Right forelimb (tissue), 1 donor: ENCODE measurements around the gene SGO1.
"Not testable (repeated sequence)": the region's sequence is repeated elsewhere in the genome, so short reads cannot be mapped to it uniquely, and the experiment has no call there.

ENCODE experiments used
- DNase-seq: peaks from one replicate; pipeline ENCODE4 v3.0.0-alpha.2; 2018

SGO1 gene

DNA sequence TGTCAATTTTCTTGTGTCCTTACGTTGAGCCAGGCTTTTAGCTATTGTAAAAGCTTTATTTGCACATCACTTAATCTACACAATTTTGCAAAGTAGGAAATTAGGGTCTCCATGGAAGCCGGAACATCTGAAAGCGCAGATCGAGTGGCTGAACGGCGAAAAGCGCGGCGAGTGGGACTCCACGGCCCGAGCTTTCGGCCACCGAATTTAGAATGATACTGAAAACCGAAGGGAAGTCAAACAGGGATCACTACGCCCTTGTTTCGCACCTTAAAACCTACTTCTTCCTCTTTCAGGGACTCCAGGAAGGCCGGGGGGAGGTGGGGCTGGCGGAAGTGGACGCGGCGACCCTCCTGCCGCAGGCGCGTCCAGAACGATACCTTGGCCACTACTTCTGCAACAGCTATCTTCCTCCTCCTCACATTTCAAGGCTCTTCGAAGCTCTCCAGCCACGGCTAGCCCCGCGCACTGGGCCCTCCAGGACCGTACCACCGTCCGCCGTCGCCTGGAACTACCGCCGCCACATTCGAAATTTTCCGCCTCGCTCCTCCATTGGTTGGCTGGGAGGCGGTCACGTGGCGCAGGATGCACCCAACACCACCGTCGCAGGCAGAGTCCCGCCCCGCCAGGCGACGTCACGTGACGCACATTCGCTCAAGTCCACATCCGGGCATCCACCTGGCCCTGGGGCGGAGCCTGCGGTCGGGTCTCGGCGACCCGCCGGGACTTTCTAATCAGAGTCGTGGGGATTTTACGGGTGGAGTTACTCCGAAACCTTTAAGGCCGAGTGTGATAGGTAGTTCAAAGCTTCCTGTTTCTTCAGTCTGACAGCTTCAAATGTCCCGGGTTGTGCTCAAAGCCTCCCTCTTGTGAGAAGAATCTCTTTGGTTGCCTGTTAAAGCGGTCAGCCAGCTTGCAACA lies at the start of gene SGO1:
TSS of gene SGO1 (minus strand) at position 528 of the 921 bp plus-strand sequence. CDS start 2,179 bp downstream, outside the sequence.
- peak; percentile 99 for DNase-seq

DNA sequence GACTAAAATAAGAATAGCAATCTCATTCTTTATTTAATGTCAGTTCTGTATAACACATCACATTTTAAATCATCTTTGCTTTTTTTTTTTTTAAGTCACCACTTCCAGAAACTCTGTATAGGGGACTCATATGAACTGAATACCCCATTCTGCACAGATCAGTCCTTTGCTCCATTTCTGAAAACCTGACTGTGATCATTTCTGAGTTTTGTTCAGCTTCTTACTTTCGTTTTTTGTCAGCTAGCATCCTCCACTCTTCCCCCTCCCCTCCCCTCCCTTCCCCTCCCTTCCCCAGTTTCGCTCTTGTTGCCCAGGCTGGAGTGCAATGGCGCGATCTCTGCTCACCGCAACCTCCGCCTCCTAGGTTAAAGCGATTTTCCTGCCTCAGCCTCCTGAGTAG lies 49.8 kb upstream of the SGO1 start:
- no peak for DNase-seq

DNA sequence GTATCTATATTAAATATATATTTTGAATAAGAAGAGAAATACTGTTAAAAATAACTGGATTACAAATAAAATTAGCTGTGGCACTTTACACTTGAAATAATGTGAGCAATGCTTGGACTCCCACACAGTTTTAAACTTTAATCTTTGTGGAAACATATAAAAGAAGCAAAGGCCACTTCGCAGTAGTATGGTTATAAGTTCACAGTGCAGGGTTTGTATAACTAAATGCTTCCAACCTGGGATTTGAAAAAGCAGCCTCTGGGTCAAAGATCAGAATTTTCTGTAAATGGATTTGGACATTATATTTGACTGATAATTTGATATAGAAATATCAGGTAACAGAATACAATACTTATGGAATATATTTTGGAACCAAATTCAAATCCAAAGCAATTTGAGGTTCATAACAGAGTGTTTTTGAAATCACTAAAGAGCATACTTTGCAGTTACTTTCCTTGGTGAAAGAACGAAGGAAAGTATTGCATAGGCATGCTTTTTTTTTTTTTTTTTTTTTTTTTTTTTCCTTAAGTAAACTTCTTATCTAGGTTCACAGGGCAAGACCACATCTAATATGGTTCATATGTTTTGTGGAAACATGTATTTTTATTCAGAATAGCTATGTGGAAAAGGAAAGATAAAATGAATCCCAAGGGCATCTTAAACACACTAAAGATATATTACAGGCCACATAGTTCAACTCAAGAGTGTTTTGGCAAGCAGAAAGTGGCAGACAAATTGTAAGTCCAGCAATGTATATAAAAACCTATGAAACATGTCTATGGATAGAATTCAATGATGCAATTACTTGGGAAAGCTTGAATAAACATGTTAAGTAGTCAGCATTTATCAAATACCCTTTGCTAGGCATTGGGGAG lies 47.1 kb upstream of the SGO1 start:
- DNase-seq = no peak

DNA sequence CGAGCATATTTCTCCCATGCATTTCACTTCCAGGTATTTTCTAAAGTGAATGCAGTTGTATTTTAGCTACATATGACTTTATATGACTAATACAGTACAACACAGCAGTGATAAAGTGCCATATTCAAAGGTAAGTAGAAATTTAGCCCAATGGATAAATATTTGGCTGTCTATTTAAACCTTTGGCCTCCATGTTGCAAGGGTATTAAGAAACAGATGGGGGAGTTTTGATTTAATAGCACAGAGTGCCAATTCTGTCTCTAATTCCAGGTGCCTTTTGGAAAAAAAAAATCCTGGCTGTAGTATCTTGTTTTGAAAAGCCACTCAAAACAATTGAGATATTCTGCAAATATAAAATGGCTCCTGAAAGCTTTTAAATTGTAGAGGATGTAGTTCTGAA lies 44.9 kb upstream of the SGO1 start:
- DNase-seq = no peak

DNA sequence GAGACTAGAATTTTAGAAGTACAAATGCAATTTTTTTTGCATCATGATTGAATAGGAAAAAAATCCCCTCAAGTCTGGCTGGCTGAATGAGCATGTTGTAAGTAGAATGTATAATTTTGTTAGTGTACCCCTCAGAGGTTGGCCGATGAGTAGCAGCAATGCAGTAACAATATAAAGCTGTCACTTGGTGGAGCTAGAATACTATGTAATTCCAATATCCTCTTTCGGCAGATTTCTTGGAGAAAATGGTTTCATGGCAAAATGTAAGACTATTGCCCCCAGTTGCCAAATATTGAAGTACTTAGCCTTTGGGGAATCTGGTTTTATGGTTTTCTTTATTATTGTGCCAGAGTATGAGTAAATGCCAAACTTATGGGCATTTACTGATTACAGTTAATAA lies 39.8 kb upstream of the SGO1 start:
- DNase-seq = no peak

DNA sequence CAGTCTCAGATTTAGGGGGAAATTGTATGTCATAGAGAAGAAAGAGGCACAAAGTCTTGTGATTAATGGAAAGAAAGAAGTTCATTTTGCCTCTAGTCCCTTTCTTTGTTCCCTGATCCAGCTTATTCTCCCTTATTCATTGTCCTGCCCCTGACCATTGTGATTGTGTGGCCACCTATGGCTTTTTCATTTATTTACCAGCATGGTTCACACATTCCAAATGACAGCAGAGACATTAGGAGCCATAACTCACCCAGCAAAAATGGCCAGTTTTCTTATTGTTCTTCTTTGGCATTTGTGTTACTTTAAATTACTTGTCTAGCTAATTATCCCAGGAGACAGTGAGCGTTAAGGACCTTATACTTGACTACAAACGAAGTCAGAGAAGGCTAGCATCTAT lies 36.3 kb upstream of the SGO1 start:
- no peak for DNase-seq

DNA sequence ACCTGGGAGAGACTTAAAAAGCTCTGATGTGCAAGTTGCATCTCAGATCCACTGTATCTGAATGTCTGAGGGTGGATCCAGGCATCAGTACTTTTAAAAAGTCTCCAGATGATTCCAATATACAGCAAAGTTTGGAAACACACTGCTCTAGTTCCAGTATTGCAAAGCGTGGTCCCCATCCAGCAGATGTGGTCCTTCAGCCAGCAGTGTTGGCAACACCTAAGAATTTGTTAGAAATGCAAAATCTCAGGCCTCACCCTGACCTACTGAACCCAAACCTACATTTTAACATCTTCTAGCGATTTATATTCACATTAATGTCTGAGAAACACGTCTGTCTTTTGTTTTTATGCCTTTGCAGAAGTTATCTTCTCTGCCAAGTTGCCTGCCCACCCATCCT lies 32.2 kb upstream of the SGO1 start:
- DNase-seq = no peak

DNA sequence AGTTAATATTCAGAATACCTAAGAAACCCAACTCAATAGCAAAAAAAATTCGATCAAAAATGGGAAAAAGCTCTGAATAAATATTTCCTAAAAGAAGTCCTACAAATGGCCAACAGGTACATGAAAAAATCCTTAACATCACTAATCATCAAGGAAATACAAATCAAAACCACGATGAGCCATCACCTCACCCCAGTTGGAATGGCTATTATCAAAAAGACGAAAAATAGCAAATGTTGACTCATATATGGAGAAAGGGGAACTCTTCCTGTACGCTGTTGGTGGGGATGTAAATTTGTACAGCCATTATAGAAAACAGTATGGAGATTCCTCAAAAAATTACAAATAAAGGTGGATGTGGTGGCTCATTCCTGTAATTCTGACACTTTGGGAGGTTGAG lies 29.6 kb upstream of the SGO1 start:
- DNase-seq = no peak

DNA sequence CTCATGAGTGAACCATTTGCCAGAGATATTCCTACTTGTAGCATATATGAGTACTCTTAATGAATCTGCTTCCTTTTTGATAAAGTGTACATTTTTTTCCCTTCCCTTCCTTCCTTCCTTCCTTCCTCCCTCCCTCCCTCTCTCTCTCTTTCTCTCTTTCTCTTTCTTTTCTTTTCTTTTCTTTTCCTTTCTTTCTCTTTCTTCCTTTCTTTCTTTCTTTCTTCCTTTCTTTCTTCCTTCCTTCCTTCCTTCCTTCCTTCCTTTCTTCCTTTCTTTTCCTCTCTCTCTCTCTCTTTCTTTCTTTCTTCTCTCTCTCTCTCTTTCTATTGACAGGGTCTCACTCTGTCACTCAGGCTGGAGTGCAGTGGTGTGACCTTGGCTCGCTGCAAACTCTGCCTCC lies 27.5 kb upstream of the SGO1 start:
- DNase-seq = not testable (repeated sequence)

DNA sequence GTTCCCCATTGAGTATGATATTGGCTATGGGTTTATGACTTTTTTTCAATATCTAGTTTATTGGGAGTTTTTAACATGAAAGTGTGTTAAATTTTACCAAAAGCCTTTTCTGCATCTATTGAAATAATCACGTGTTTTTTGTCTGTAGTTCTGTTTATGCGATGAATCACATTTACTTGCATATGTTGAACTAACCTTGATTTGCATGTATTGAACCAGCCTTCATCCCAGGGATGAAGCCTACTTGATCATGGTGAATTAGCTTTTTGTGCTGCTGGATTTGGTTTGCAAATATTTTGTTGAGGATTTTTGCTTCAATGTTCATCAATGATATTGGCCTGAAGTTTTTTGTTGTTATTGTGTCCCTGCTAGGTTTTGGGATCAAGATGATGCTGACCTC lies 21.9 kb upstream of the SGO1 start:
- DNase-seq = not testable (repeated sequence)

DNA sequence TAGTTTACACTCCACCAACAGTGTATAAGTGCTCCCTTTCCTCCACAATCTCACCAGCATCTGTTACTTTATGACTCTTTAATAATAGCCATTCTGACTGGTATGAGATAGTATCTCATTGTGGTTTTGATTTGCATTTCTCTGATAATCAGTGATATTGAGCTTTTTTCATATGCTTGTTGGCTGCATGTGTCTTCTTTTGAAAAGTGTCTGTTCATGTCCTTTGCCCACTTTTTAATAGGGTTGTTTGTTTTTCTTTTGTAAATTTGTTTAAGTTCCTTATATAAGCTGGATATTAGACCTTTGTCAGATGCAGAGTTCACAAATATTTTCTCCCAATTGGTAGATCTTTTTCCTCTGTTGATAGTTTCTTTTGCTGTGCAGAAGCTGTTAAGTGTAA lies 19.9 kb upstream of the SGO1 start:
- DNase-seq = not testable (repeated sequence)

DNA sequence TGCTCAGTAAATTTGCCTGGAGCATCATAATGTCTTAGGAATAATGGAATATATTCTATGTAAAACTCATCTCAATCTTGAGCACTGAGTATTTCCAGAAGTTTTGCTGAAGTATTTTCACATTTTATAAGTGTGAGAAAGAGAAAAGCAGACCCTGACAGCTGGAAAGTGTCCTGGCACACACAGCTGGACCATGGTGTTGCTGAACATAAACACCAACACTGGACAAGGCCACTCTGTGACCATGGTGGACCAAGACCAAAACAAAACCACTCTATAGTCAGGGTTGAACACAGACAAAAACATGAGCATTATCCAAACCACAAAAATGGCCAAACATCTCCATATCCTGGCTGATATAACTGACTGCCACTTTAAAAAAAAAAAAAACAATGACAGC lies 15.1 kb upstream of the SGO1 start:
- no peak for DNase-seq

DNA sequence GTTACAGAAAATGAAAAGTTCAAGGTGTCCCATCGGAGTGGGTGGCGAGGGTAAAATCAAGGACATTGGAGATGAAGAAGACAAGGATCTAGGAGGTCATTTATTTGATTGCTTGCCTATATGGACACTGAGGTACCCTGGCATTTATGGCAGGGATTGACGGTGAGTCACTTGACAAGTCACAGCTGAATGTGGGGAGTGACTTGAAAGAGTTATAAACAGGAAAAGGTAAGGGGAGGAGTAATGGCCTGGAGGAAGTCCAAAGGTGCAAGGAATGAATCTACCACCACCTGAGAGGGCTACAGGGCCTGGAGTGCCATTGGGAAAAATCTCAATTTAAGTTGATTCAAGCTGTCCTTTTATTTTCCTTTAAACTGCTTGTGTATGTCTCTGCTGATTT lies 11.8 kb upstream of the SGO1 start:
- no peak for DNase-seq

DNA sequence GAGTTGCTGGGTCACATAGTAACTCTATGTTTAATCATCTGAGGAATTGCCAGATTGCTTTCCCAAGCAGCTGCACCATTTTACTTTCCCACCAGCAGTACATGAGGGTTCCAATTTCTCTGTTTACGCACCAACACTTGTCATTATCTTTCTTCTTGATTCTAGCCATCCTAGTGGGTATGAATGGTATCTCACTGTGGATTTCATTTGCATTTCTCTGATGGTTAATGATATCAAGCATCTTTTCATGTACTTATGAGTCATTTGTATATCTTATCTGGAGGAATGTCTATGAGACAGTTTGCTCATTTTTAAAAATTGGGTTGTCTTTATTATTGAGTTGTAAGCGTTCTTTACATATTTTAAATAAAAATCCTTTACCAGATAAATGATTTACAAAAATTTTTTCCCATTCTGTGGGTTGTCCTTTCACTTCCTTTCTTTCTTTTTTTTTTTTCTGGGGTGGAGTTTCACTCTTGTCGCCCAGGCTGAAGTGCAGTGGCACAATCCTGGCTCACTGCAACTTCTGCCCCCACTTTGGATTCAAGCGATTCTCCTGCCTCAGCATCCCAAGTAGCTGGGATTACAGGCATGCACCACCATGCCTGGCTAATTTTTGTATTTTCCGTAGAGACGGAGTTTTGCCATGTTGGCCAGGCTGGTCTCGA lies 8.9 kb upstream of the SGO1 start:
- no peak for DNase-seq

DNA sequence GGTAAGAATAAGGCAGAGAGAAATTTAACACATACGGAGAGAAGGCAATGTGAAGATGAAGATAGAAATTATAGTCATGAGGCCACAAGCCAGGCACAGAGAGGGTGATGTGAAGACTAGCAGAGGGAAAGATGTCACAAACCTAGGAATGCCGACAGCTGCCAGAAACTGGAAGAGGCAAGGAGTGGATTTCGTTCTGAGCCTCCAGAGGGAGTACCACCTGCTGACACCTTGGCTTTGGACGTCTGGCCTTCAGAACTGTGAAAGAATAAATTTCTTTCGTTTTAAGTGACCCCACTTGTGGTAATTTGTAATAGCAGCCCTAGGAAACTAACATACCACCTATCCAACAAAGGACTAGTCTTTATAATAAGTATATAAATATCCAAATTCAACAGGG lies 5.0 kb upstream of the SGO1 start:
- no peak for DNase-seq

DNA sequence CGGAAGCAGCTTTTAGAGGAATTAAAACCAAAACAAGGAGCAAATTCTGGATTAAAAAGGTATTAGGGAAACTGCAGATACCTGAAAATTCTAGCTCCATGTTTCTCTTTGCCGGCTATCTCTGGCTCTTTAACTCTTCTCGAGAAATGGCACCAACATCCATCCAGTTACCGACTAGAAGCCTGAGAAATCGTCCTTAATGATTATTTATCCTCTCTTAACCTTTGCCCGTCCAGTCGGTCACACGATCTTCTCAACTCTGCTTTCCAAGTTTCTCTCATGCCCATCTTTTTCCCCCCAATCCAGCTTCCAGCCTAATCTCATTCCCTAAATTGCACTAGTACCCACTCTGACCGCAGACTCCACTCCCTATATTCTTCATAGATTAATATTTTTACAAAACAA lies 596 bp upstream of the SGO1 start:
- no peak for DNase-seq

DNA sequence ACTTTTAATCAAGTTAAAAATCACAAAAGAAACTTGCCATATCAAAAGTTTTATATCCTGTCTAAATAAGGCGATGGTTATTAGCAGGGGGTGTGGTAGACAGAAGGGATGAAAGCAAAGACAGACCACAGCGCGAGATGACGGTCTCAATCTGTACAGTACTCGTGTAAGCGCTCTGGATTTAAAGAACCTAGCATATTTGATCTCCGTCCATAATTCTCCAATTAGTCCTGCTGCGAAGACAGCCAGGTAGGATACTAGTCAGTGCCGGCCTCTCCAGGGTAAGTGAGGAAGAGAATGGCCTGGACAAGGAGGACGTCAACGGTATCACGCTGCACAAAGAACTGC lies 701 bp downstream of the SGO1 start:
- DNase-seq = no peak

DNA sequence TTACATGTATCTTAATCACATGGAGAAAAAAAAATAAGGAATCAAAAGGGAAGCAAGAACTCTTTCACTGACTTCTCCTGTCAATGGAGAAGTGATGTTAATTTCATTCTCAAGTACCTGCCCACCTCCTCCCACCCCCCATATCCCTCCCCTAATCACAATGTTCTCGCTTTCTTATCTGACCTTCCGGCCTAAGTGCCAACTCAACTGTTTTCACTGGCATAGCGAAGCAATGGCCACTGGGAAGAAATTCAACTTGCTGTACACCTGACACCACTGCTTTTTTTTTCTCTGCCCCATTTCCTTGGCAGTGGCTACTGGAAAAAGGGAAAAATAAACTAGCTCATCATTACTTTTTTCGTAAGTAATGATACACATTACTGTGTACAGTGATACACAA lies 3.8 kb downstream of the SGO1 start:
- DNase-seq = no peak

DNA sequence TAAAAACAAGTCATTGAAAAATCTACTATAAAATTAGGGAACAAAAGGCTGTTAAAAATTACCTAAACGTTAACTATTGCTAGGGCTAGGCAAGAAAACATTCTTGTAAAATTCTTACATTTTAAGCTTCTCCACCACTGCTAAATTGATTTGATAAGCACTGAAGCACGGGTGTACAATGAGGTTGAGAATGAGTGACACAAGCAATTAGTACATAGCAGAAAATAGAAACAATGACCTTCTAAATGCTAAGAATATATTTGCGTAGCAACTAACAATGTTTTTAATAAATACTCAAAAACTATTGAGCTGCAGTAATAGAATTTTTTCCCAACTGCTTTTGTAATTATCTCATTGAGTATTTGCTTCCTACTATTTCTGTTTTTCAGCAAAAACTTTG lies 4.7 kb downstream of the SGO1 start:
- DNase-seq = no peak

DNA sequence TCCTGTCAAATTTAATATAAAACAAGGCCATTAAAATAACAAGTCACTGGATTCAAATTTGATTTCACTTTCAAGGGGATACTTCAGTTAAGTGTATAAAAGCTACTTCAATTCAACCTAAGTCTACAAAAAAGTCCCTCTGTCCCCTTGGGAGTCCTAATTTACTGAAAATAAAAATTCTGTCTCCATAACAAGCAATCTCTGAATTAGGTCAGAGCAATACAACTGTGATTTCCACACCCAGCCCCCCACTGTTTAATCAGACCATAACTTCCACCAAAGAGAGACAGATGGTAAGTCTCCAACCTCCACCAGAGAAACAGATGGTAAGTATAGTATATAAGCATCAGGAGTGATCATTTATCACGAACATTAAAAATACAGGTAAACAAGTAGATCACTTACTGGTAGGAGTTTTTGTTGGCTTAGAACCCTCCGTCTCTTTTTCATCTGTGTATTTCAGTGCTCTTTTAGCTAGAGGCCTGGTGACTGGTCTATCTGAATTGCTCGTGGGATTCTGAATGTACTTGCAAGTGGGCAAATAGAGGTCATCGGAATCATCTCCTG lies 12.1 kb downstream of the SGO1 start:
- DNase-seq = no peak

DNA sequence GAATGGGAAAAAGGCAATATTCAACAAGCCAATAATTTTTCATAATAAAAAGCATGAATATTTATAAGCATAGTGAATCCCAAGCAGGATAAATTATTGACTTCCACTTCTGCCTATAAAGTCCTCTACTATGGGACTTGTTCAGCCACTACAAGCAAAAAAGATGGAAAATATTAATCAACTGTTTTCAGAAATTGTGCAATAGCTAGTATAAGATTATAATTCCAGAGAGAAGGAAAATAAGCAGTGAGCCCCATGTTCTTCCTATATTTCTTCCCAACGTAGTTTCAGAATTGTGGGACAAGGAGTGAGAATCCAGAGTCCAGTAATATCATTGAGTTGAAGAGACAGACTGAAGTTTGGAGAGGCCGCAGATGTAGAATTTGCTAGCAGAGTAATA lies 24.3 kb downstream of the SGO1 start:
- no peak for DNase-seq

DNA sequence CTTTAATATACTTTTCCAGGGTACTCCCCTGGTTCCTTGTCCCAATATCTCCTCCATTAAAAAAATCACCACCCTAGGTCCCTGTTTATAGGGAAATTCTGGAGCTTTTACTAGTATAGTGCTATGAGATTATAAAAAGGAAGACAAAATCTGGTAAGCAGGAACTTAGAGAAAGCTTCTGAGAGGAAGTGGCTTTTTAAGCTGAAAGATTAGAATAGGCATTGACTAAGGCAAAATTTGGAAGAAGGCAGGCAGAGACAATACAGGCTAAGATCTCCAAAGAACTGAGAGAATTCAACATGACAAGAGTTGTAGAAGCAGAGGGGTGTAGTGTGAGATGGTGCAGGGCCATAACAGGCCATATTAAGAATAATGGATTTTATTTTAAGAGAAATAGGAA lies 25.8 kb downstream of the SGO1 start:
- no peak for DNase-seq

DNA sequence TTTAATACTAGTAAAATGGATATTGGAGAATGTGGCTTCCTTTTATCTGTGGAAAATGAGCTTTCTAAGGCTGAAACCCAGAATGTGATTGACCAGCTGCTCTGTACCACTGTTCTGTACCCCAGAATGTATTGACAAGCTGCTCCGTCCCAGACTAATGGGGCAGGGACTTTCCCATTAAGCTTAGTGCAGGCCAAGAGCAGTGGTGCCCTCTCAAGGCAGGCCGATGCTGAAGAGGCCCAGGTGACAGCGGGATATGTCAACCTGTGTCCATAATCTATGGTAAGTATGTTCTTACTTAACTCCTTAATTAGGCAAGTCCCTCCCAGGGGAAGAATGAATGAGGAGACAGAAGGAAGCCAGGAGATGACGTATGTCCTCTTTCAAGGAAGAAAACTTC lies 31.1 kb downstream of the SGO1 start:
- DNase-seq = no peak
